Epidermal melanocyte (primary cell): ENCODE data around the gene CADPS2.

Source experiments
- DNase-seq: peaks from one replicate; pipeline ENCODE4 v3.0.0; 2011; ENCODE audit warnings: low spot score; ENCODE audit not compliant: insufficient read length

Gene CADPS2

GRCh38 chr7:122384528-122384927 is 501.7 kb downstream of the CADPS2 start:
- DNase-seq, result no peak

GRCh38 chr7:122383934-122384333 is 502.3 kb downstream of the CADPS2 start:
- no peak for DNase-seq

- DNase-seq, result no peak
Observed at GRCh38 chr7:122380992-122381391, 505.3 kb downstream of the CADPS2 start.

DNA sequence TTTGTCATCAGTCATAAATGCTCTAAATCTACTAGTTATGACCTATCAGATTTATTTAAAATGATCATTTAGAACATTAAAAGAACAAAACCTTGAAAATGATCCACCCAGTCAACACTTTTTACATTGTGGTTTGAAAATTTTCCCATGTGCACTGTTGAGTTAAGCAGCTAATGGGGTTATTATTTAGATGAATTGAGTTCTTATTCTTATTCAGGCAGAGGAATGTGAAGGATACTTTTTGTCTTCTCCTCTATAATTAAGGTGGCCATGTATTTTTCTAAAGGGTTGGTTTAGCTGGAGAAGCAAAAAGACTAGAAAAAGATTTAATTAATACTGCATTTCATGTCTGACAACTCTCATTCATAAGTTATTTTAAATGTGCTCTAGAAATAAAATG is 506.8 kb downstream of the CADPS2 start:
- DNase-seq, result no peak

- no peak for DNase-seq
Observed at GRCh38 chr7:122369756-122370155, 516.5 kb downstream of the CADPS2 start.

DNA sequence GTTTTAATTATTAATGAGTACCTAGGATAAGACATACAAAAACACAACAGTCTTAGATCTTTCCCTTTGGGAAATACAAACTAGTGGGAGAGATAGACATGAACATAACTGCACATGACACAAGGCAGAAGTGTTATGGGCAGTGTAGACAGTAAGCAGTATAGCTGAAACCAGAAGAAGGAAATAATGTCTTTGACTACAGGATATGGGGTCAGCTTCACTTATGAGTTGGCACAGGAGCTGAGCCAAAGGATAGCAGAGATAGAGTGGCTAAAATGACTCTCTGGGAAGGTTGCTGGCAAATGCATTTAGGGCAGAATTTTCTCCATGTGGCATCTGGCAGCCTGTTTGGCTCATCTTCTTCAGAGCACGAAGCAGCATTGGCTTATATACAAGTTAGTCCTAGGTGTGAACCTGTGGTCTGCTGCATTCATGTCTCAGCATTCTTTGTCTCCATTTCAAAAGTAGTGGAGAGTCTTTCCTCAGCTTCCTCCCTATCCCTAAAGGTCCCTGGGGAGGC is 521.4 kb downstream of the CADPS2 start:
- DNase-seq, result no peak

DNA sequence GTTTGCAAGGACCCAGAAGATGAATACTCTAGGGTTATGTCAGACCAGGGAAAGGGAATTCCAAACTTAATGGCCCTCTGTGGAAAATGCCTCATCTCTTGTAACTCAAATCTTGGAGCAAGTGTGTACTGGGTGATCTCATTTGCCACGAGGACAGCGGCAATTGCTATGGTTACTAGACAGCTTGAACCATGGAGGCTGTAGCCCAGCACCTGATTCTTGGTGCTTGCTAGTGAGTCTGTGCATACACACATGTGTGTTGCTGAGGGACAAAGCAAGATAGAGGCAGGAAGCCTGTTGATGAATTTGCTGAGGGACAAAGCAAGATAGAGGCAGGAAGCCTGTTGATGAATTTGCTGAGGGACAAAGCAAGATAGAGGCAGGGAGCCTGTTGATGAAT is 523.1 kb downstream of the CADPS2 start:
- DNase-seq, result no peak

- DNase-seq, result no peak
Observed at GRCh38 chr7:122362473-122362872, 523.8 kb downstream of the CADPS2 start.

DNA sequence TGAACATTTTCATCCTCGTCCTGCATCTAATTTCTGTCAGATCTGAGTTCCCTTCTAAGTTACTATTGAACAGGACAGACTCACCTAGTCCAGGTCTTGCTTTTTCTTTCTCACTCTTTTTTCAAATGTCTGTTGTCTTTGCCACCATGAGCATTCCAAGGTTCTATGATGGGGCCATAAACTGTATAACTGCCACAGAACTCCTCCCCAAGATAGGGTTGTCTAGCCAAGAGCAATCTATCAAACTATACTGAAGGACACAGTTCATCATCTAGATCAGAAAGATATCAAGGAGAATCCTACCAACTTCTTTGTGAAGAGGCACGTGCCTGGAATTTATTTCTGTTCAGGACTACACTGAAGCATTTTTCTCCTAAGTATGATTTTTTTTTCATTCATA is 531.6 kb downstream of the CADPS2 start:
- DNase-seq, result no peak

- DNase-seq, result no peak
Observed at GRCh38 chr7:122352454-122352853, 533.8 kb downstream of the CADPS2 start.

GRCh38 chr7:122350701-122351100 is 535.6 kb downstream of the CADPS2 start:
- DNase-seq, result no peak

GRCh38 chr7:122344303-122344620 is 542.0 kb downstream of the CADPS2 start:
- no peak for DNase-seq

GRCh38 chr7:122343601-122344302 is 542.5 kb downstream of the CADPS2 start:
- DNase-seq, result no peak

GRCh38 chr7:122340427-122340826 is 545.8 kb downstream of the CADPS2 start:
- no peak for DNase-seq

DNA sequence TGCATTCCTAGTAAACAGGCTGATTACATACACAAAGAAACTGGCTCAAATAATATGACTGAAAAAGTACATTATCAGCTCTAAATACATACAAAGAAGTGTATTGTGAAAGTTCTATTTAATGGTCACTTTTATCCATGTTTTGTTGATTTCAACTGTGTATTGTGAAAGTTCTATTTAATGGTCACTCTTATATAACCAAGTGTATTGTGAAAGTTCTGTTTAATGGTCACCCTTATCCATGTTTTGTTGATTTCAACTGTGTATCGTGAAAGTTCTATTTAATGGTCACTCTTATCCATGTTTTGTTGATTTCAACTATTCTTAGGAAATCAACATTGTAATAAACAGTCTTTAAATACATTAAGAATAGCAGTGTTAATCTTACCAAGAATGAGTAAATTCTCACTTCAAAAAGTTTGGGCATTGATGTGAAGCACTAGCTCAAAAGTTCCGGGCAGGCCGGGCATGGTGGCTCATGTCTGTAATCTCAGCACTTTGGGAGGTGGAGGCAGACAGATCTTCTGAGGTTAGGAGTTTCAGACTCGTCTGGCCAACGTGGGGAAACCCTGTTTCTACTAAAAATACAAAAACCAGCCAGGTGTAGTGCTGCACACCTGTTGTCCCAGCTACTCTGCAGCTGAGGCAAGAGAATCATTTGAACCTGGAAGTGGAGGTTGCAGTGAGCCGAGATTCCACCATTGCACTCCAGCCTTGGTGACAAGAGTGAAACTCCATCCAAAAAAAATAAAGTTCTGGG is 546.9 kb downstream of the CADPS2 start:
- no peak for DNase-seq

DNA sequence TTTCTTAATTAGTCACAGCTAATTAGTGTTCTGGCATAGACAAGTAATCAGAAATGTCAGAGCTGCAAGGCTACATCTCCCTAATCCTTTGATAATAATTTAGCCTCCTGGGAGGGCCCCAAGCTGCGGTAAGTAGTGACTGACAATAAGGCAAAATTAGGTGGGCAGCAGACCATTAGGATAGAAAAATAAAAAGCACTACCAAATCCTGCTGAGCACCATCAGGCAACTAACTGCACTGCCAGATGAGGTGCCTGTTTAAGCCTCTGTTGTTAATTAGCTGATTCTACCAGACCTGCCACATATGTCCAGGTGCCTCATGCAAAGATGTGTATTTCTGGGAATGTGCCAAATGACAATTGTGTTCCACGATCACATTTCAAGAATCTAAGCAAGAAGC is 549.2 kb downstream of the CADPS2 start:
- DNase-seq, result no peak

GRCh38 chr7:122329145-122329802 is 557.0 kb downstream of the CADPS2 start:
- no peak for DNase-seq

DNA sequence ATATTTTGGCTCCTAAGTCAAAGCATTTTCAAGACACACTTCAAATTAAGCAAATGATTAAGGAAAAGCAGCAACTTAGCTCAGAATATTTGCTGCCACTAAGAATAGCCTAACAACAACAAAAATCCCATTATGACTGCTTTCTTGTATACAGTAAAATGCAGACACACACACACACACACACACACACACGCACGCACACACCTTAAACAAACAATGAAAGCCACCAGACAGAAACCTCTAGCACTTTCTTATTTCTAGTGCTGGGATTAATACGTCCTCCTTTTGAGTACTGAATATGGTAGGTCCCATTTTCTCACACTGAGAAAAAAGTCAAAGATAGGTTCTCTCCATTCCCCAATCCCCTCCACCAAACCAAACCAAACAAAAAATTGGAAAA is 558.3 kb downstream of the CADPS2 start:
- no peak for DNase-seq

DNA sequence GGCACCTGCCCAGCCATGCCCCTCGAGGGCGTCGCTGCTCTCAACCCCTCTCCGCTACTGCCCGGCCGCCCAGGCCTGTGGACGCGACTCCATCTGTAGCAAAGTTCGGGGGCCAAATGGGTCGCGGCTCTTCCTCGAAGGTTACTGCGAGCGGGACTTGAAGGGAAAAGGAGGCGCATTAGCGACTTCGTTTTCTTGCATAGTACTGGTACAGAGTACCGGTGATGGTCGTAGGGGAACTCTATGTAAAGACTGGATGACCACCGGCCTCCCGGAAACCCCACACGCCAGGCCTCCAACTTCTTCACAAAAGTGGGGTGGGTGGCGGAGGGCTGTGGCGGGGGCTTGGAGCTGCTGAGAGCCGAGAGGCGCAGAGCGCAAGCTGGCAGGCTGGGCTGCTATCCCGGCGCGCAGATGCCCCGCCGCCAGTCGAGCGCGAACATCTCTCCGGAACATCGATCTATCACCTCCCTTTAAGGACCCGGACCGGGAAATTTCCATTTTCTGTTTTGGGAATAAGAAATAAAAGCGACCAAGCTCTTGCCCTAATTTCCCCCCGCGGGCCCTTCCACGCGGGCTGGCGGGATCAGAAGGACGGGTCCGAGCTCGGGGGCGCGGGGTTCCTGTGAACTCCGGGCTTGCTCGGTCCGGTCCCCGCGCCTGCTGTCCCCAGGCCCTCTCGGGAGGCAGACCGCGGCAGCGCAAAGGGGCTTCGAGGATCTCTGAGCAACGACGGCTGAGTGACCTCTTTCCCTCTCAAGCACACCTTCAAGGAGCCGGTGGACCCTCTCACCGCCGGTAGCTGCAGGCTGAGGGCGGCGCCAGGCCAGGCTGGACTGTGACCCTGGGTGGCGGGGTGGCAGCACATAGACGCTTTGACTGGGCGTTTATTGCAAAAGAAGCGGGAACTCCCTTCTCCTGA is 569.5 kb downstream of the CADPS2 start:
- no peak for DNase-seq

DNA sequence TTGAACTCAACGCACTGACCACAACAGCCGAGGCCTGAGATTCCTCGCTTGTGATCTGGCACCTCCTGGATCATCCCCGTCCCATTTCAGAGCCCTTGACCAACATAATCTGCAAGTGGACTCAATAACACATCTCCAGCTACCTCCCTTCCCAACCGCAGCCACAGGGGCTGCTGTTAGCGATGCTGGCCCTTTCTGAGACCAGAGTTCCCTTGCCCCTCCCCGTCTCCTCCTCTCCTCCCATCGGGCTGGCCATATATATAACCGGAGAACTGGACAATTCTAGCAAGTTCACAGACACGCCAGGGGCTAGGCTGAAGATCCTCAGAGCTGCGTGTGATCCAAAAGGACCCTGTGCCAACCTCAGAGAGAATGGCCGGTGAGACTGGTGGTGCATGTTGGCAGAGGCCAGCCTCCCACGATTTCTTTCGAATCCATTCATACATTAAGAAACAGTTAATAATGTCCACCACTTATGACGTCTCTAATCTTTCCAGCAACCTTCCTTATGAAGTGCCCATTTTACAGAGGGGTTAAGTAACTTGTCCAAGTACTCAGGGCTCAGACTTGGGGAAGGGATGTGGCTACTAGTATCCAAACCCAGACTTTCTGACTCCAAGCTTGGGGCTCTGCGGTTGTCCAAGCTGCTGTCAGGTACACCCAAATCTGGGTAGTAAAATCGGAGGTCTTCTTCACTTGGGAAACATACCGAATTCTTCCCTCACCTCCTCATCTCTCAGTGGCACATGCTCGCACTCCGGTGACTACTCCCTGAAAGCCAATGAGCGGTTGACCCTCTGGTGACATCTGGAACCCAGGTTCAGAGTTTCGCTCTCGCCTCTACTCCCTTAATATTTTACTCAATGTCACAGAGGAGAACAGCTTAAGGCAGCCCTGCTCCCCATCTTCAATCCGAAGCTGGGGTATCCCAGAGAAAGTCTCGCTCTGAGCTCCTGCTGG is 570.5 kb downstream of the CADPS2 start:
- DNase-seq, result no peak
